Choroid plexus epithelial cell (primary cell): Measurements from ENCODE around the gene CST7.
"Not testable (repeated sequence)": the region's sequence is repeated elsewhere in the genome, so short reads cannot be mapped to it uniquely, and the experiment has no call there.

Experiments
- DNase-seq: peaks from one replicate; pipeline ENCODE4 v3.0.0-alpha.2; 2010; ENCODE audit warnings: low read depth
- H3K4me3 ChIP-seq: 2 replicates; pipeline ENCODE4 v1.5.1; 2011; ENCODE audit warnings: low read depth, mild to moderate bottlenecking, control low read depth, low read length, moderate library complexity
- TF ChIP-seq, protein P1 (sequence below): conservative IDR thresholded peaks from 2 replicates; pipeline ENCODE4 v1.5.1; 2011; ENCODE audit warnings: low read depth, mild to moderate bottlenecking, control low read depth, inconsistent platforms, low read length, moderate library complexity

Gene CST7

DNA sequence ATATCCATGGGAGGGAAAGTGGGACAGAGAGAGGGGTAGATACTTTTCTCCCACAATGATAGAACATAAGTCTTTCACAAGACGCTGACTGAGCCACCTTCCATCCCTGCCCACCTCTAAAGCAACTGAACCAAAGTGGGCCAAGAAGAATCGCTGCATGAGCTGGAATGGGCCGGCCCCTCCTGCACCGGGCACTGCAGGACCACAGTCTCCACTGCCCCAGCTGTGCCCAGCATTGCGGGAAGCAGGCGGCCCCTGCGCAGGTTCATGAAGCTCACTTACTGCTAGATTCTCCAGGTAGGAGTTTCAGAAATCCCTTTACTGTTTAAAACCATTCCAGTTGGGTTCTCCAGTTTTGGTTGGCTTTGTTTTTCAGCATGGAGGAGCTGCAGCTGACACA lies 32.0 kb upstream of the CST7 start:
- H3K4me3 ChIP-seq: no peak overlapping the region
- TF ChIP-seq, protein P1, sequence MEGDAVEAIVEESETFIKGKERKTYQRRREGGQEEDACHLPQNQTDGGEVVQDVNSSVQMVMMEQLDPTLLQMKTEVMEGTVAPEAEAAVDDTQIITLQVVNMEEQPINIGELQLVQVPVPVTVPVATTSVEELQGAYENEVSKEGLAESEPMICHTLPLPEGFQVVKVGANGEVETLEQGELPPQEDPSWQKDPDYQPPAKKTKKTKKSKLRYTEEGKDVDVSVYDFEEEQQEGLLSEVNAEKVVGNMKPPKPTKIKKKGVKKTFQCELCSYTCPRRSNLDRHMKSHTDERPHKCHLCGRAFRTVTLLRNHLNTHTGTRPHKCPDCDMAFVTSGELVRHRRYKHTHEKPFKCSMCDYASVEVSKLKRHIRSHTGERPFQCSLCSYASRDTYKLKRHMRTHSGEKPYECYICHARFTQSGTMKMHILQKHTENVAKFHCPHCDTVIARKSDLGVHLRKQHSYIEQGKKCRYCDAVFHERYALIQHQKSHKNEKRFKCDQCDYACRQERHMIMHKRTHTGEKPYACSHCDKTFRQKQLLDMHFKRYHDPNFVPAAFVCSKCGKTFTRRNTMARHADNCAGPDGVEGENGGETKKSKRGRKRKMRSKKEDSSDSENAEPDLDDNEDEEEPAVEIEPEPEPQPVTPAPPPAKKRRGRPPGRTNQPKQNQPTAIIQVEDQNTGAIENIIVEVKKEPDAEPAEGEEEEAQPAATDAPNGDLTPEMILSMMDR: no peak
- no peak for DNase-seq

DNA sequence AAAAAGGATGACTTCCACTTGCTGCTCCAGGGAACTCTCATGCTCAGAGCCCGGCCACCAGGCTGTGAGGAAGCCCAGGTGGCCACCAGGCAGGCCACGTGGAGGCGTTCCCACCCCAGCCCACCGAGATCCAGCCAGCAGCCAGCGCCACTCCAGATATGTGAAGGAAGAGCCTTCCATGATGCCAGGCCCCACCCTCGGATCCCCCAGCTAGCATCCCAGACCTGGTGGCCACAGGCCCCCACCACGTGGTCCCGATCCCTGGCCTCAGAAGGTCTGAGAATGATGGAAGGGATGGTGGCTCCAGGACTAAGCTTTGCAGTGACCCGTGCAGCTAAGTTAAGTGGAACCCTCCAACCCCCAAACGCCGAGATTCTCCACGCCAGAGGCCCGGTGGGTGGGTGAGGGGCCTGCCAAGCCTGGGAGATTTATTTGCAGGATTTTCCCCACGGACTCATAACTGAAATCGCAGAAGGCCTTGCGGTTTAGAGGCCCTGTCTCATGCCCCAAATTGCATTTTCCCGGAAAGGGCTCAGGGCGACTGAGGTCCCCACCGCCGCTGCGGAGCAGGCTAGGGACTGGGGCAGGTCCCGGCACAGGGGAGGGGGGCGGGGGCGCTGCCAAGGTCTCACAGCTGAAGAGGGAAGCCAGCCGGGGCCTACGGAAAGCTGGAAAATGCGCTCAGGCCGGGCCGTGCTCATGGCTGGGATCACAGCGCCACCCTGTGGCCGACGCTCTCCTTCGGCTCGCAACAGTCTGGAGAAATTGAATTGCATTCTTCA lies 31.1 kb upstream of the CST7 start:
- peak; percentile 82 for DNase-seq
- TF ChIP-seq, protein P1: peak; percentile 91
- H3K4me3 ChIP-seq: peak overlapping the region; percentile 34

DNA sequence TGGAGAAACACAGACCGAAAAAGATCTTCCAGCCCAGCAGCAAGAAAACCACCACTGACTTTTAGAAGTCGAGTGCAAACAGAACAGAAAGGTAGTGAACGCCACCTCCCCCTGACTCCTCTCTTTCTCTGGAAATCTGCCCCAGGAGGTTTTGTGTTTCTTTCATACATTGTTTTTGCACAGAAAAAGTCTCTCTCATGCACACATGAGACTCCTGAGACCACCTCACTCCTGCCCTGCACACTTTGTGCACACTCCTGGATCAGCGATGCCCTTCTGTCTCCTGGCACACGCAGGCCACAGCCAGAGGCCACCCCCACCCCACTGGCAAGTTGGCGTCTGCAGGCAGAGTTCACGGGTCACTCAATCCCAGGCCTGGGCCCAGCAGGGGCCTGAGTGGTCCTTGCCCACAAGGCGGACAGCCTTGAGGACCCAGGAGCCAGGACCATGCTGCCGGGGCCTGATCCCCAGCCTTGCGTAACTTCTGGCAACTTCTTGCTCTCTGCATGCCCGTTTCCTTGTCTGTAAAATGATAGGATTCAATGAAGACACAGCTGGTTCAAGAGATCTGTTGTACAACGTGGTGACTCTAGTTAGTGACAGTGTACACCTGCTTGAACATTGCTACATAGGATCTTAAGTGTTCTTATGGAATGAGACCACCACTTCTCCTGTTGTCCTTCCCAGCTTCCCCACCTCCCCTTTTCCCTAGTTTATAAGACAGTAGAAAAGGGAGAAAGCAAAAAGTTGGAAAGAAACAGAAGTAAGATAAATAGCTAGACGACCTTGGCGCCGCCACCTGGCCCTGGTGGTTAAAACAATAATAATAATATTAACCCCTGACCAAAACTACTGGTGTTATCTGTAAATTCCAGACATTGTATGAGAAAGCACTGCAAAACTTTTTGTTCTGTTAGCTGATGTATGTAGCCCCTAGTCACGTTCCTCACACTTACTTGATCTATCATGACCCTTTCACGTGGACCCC lies 30.2 kb upstream of the CST7 start:
- H3K4me3 ChIP-seq: no peak overlapping the region
- no peak for DNase-seq
- TF ChIP-seq, protein P1: no peak

DNA sequence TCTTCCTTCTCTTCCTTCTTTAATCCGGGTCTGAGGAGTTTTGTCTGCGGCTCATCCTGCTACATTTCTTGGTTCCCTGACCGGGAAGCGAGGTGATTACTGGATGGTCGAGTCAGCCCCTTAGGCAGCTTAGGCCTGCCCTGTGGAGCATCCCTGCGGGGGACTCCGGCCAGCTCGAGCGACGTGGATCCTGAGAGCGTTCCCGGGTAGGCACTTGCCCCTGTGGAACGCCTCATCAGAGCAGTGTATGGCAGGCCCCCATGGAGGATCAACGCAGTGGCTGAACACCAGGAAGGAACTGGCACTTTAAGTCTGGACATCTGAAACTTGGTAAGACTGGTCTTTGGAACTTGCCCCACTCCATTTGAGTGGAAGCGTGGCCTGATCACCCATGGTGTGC lies 29.4 kb upstream of the CST7 start:
- not testable (repeated sequence) for DNase-seq, H3K4me3 ChIP-seq

DNA sequence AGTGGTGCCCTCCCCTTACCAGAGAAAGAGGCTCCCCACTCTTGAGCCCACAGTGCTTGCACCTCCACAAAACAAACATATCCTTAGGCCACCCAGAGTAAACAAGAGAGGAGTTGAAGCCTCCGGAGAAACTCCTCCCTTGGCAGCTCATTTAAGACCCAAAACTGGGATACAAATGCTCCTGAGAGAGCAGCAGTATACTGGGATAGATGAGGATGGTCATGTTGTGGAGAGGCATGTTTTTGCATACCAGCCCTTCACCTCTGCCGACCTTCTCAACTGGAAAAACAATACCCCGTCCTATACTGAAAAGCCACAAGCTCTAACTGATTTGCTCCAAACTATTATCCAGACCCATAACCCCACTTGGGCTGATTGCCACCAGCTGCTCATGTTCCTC lies 28.4 kb upstream of the CST7 start:
- H3K4me3 ChIP-seq, DNase-seq: not testable (repeated sequence)

DNA sequence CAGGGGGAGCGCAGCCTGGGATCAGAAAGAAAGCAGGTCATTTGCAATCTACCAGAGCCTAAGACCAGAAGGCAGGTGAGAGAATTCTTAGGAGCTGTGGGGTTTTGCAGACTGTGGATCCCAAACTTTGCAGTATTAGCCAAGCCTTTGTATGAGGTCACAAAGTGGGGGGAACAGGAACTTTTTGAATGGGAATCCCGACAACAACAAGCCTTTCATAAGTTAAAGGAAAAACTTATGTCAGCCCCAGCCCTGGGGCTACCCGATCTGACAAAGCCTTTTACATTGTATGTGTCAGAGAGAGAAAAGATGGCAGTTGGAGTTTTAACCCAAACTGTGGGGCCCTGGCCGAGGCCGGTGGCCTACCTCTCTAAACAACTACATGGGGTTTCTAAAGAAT lies 19.8 kb upstream of the CST7 start:
- H3K4me3 ChIP-seq, DNase-seq: not testable (repeated sequence)

DNA sequence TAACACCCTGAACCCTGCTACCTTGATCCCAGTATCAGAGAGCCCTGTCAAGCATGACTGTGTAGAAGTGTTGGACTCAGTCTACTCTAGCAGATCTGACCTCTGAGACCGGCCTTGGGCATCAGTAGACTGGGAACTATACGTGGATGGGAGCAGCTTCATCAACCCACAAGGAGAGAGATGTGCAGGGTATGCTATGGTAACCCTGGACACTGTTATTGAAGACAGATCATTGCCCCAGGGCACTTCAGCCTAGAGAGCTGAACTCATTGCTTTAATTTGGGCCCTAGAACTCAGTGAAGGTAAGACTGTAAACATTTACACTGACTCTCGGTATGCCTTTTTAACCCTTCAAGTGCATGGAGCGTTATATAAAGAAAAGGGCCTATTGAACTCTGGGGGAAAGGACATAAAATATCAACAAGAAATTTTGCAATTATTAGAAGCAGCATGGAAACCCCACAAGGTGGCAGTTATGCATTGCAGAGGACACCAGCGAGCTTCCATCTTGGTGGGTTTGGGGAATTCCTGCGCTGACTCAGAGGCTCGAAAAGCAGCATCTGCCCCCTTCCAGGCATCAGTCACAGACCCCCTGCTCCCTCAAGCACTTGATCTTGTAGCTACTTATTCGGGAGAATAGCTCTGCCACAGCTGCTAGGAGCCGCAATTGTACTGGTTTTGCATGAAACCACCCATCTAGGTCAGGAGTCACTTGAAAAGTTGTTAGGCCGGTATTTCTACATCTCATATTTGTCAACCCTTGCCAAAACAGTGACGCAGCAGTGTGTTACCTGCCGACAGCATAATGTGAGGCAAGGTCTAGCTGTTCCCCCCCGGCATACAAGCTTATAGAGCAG lies 19.0 kb upstream of the CST7 start:
- TF ChIP-seq, protein P1: peak; percentile 14
- H3K4me3 ChIP-seq, DNase-seq: not testable (repeated sequence)
